H1 (cell line): ENCODE measurements around the gene MSANTD2. TPM values are rescaled to one million over a fixed set of nuclear protein-coding genes. Genes with fewer than 3 reads are reported as not detected.
A peak's percentile ranks its signal among the peaks of the same experiment; 100 is the strongest.

Experiments
- CTCF ChIA-PET: fragments of 300-600 bp; sonication (Branson Sonifier 250); formaldehyde crosslinking; loops from one replicate; lab custom pipeline; 2021; ENCODE audit not compliant: partially characterized antibody; lab: Charles Lee
- POLR2A ChIA-PET: fragments of 300-600 bp; sonication (Branson Sonifier 250); formaldehyde crosslinking; loops from one replicate; lab custom pipeline; 2021; ENCODE audit warnings: inconsistent platforms; ENCODE audit not compliant: partially characterized antibody; lab: Charles Lee
- DNase-seq, 2 experiments: peaks; one replicate each; pipeline versions ENCODE4 v3.0.0 to v3.0.0-alpha.2; 2010 to 2022; ENCODE audit warnings: low spot score in 2 of 2, low read depth in 1 of 2, mixed read lengths in 1 of 2
- FAIRE-seq: peaks from 2 replicates; lab custom pipeline; 2011; peaks lifted over from hg19 to GRCh38; lab: Jason Lieb, UNC
- H2AFZ ChIP-seq: 2 replicates; pipeline ENCODE4 v1.8.1; 2012; ENCODE audit warnings: low read length, inconsistent platforms
- H2AK5ac ChIP-seq: 2 replicates; pipeline ENCODE4 v1.6.1; 2013; ENCODE audit warnings: low read depth, low read length
- H2BK120ac ChIP-seq: replicated peaks from 2 replicates; pipeline ENCODE3; 2013; ENCODE audit warnings: low read depth, low read length, inconsistent platforms
- H2BK12ac ChIP-seq: 2 replicates; pipeline ENCODE4 v1.6.1; 2013; ENCODE audit warnings: low read depth, low read length
- H2BK15ac ChIP-seq: 2 replicates; pipeline ENCODE4 v1.6.1; 2013; ENCODE audit warnings: low read length
- H2BK20ac ChIP-seq: 2 replicates; pipeline ENCODE4 v1.6.1; 2013; ENCODE audit warnings: low read length
- H2BK5ac ChIP-seq: 2 replicates; pipeline ENCODE4 v1.6.1; 2013; ENCODE audit warnings: low read depth, low read length
- H3K14ac ChIP-seq: 2 replicates; pipeline ENCODE4 v1.6.1; 2013; ENCODE audit warnings: inconsistent platforms; ENCODE audit not compliant: insufficient read length
- H3K18ac ChIP-seq: 2 replicates; pipeline ENCODE4 v1.6.1; 2013; ENCODE audit warnings: low read length; ENCODE audit errors: extremely low read depth
- H3K23ac ChIP-seq: 2 replicates; pipeline ENCODE4 v1.6.1; 2013; ENCODE audit warnings: inconsistent platforms; ENCODE audit not compliant: insufficient read length
- H3K23me2 ChIP-seq: 2 replicates; pipeline ENCODE4 v1.6.1; 2013; ENCODE audit warnings: low read depth, low read length
- H3K27ac ChIP-seq: 2 replicates; pipeline ENCODE4 v1.6.1; 2011; ENCODE audit warnings: low read depth, low read length, inconsistent platforms
- H3K27me3 ChIP-seq, 4 experiments: replicated peaks in 1 of 4; 1 replicate in 1 of 4; 2 replicates in 3 of 4; pipeline versions ENCODE4 v1.6.1 to v1.8.1; 2011 to 2013; ENCODE audit warnings: low read length in 3 of 4, mild to moderate bottlenecking in 3 of 4, inconsistent platforms in 2 of 4, mixed read lengths in 2 of 4, moderate library complexity in 1 of 4; ENCODE audit not compliant: control insufficient read depth in 3 of 4, insufficient read depth in 3 of 4; ENCODE audit errors: extremely low read depth in 1 of 4
- H3K36me3 ChIP-seq, 4 experiments: 2 replicates each; pipeline versions ENCODE4 v1.6.1 to v1.8.1; 2011 to 2013; ENCODE audit warnings: mild to moderate bottlenecking in 4 of 4, low read length in 3 of 4, moderate library complexity in 2 of 4, control low read depth in 1 of 4, inconsistent platforms in 1 of 4; ENCODE audit not compliant: insufficient read depth in 4 of 4, control insufficient read depth in 2 of 4
- H3K4ac ChIP-seq: replicated peaks from 2 replicates; pipeline ENCODE3; 2013; ENCODE audit warnings: low read length, low read depth, mixed read lengths, inconsistent platforms; ENCODE audit not compliant: insufficient read length
- H3K4me1 ChIP-seq, 4 experiments: replicated peaks in 1 of 4; 1 replicate in 1 of 4; 2 replicates in 3 of 4; pipeline versions ENCODE4 v1.6.1 to v1.8.1; 2011 to 2013; ENCODE audit warnings: low read length in 3 of 4, inconsistent platforms in 2 of 4, mixed read lengths in 1 of 4; ENCODE audit not compliant: insufficient read depth in 4 of 4, control insufficient read depth in 3 of 4
- H3K4me2 ChIP-seq, 2 experiments: 2 replicates each; pipeline versions ENCODE4 v1.6.1 to v1.8.1; 2011 to 2013; ENCODE audit warnings: low read depth in 2 of 2, low read length in 2 of 2, control low read depth in 1 of 2, inconsistent platforms in 1 of 2, mild to moderate bottlenecking in 1 of 2; ENCODE audit not compliant: insufficient read depth in 1 of 2
- H3K4me3 ChIP-seq, 4 experiments: fragments of 200-600, 300-600 bp in 1 of 4; sonication (generic), shearing (Covaris generic), sonication (Bioruptor Twin) in 1 of 4; 2 replicates each; pipeline versions ENCODE4 v1.5.1 to v1.8.1; 2011 to 2016; ENCODE audit warnings: low read length in 4 of 4, low read depth in 3 of 4, control low read depth in 2 of 4, inconsistent platforms in 2 of 4, mild to moderate bottlenecking in 2 of 4, mixed read lengths in 1 of 4, moderate library complexity in 1 of 4; ENCODE audit not compliant: insufficient read depth in 2 of 4; ENCODE audit errors: extremely low read depth in 1 of 4
- H3K56ac ChIP-seq: replicated peaks from 2 replicates; pipeline ENCODE3; 2013; ENCODE audit warnings: low read depth, mild to moderate bottlenecking, mixed read lengths, low read length, inconsistent platforms; ENCODE audit not compliant: insufficient read length
- H3K79me1 ChIP-seq: 2 replicates; pipeline ENCODE4 v1.6.1; 2013; ENCODE audit warnings: low read depth, low read length, control low read depth
- H3K79me2 ChIP-seq, 2 experiments: 2 replicates each; pipeline versions ENCODE4 v1.6.1 to v1.8.1; 2012 to 2013; ENCODE audit warnings: low read length in 2 of 2, mild to moderate bottlenecking in 2 of 2, inconsistent platforms in 1 of 2; ENCODE audit not compliant: insufficient read depth in 2 of 2, control insufficient read depth in 1 of 2
- H3K9ac ChIP-seq, 4 experiments: replicated peaks in 1 of 4; 1 replicate in 1 of 4; 2 replicates in 3 of 4; pipeline versions ENCODE4 v1.6.1 to v1.8.1; 2011 to 2013; ENCODE audit warnings: low read depth in 3 of 4, low read length in 3 of 4, control low read depth in 2 of 4, mild to moderate bottlenecking in 2 of 4, moderate library complexity in 2 of 4, inconsistent platforms in 1 of 4; ENCODE audit errors: extremely low read depth in 1 of 4
- H3K9me3 ChIP-seq, 2 experiments: 2 replicates each; pipeline versions ENCODE4 v1.6.1 to v1.8.1; 2012 to 2013; ENCODE audit warnings: mild to moderate bottlenecking in 2 of 2, moderate library complexity in 2 of 2, control low read depth in 1 of 2, inconsistent platforms in 1 of 2, low read depth in 1 of 2, low read length in 1 of 2, mixed read lengths in 1 of 2; ENCODE audit not compliant: insufficient read depth in 2 of 2
- H4K20me1 ChIP-seq, 2 experiments: replicated peaks in 1 of 2; 2 replicates each; pipeline versions ENCODE3 to v1.8.1; 2011 to 2013; ENCODE audit warnings: inconsistent platforms in 2 of 2, low read length in 2 of 2, mild to moderate bottlenecking in 1 of 2; ENCODE audit not compliant: insufficient read depth in 2 of 2, control insufficient read depth in 1 of 2
- H4K5ac ChIP-seq: 2 replicates; pipeline ENCODE4 v1.6.1; 2013; ENCODE audit warnings: low read length, low read depth, mixed read lengths, inconsistent platforms; ENCODE audit not compliant: insufficient read length
- H4K8ac ChIP-seq: 2 replicates; pipeline ENCODE4 v1.8.0; 2013; ENCODE audit warnings: mild to moderate bottlenecking, moderate library complexity, low read length, inconsistent platforms; ENCODE audit not compliant: insufficient read depth; ENCODE audit errors: extremely low read depth
- H4K91ac ChIP-seq: replicated peaks from 2 replicates; pipeline ENCODE3; 2013; ENCODE audit warnings: low read length, mixed read lengths, inconsistent platforms; ENCODE audit not compliant: insufficient read length
- ATF3 ChIP-seq: IDR thresholded peaks from 2 replicates; pipeline ENCODE4 v1.6.1; 2011; ENCODE audit warnings: low read depth, mild to moderate bottlenecking, low read length; ENCODE audit not compliant: insufficient read depth
- CBX5 ChIP-seq: fragments of 300-800, 300-1000 bp; sonication (generic); IDR thresholded peaks from 2 replicates; pipeline ENCODE4 v1.7.1; 2016; ENCODE audit warnings: antibody characterized with exemption, low read length, low read depth
- CTBP2 ChIP-seq: IDR thresholded peaks from 2 replicates; pipeline ENCODE4 v1.7.0; 2011; ENCODE audit warnings: borderline replicate concordance, mild to moderate bottlenecking, moderate library complexity, mixed read lengths, low read length; ENCODE audit not compliant: insufficient read depth, insufficient read length
- EGR1 ChIP-seq: IDR thresholded peaks from 2 replicates; pipeline ENCODE4 v1.6.1; 2011; ENCODE audit warnings: low read depth, low read length, borderline replicate concordance
- EP300 ChIP-seq, 2 experiments: IDR thresholded peaks; 1 replicate in 1 of 2; 2 replicates in 1 of 2; pipeline ENCODE4 v1.6.1; 2011 to 2012; ENCODE audit warnings: low read depth in 2 of 2, low read length in 2 of 2, mild to moderate bottlenecking in 2 of 2, borderline replicate concordance in 1 of 2, inconsistent platforms in 1 of 2, moderate library complexity in 1 of 2
- EZH2 ChIP-seq: fragments of 200-600 bp; sonication (generic); IDR thresholded peaks from 2 replicates; pipeline ENCODE4 v1.7.1; 2012; ENCODE audit warnings: low read depth, mild to moderate bottlenecking, moderate library complexity, low read length, inconsistent platforms; ENCODE audit not compliant: severe bottlenecking
- RFX5 ChIP-seq: IDR thresholded peaks from 2 replicates; pipeline ENCODE4 v1.6.1; 2011; ENCODE audit warnings: low read depth, low read length, improper control_type of control experiment, borderline replicate concordance
- RNF2 ChIP-seq: fragments of 200-900, 300-1000 bp; sonication (generic); IDR thresholded peaks from 2 replicates; pipeline ENCODE4 v1.7.1; 2016; ENCODE audit warnings: borderline replicate concordance, low read depth, mild to moderate bottlenecking, antibody characterized with exemption, low read length; ENCODE audit not compliant: poor library complexity, severe bottlenecking; ENCODE audit errors: missing control alignments
- RXRA ChIP-seq: IDR thresholded peaks from 2 replicates; pipeline ENCODE4 v1.6.1; 2011; ENCODE audit warnings: low read depth, mild to moderate bottlenecking, low read length, moderate library complexity; ENCODE audit not compliant: insufficient read depth
- SP4 ChIP-seq: IDR thresholded peaks from 2 replicates; pipeline ENCODE4 v1.6.1; 2012; ENCODE audit warnings: low read length, inconsistent platforms
- SUZ12 ChIP-seq: fragments of 200-600 bp; sonication (generic); IDR thresholded peaks from 2 replicates; pipeline ENCODE4 v1.6.1; 2012; ENCODE audit warnings: mild to moderate bottlenecking, inconsistent platforms, low read length, moderate library complexity, mixed read lengths
- TAF7 ChIP-seq: optimal IDR thresholded peaks from 2 replicates; pipeline ENCODE3; 2011; ENCODE audit warnings: low read depth, mild to moderate bottlenecking, inconsistent platforms, low read length, moderate library complexity, borderline replicate concordance
- whole genome bisulfite sequencing, 2 experiments: shearing (Covaris generic) in 1 of 2; methylation state at CpG; one replicate each; pipeline versions ENCODE4 v1.1.6 to v1.1.7; 2013 to 2015; ENCODE audit warnings: low lambda C conversion rate in 2 of 2, mixed read lengths in 2 of 2, inconsistent platforms in 1 of 2, low coverage in 1 of 2, missing lambda C conversion rate in 1 of 2; ENCODE audit not compliant: insufficient replicate concordance in 2 of 2, insufficient coverage in 1 of 2, insufficient read length in 1 of 2; ENCODE audit errors: extremely low coverage in 1 of 2, missing lambda C conversion rate in 1 of 2; 5-methylcytosine and 5-hydroxymethylcytosine counted together
- polyA plus RNA-seq, 7 experiments: library from polyadenylated mRNA; depleted of rRNA in 3 of 7; stranded (reverse) in 5 of 7; unstranded in 2 of 7; fragments of >200 nt in 5 of 7; fragments of 200-250 nt in 2 of 7; gene quantifications; 1 replicate in 5 of 7; 2 replicates in 1 of 7; 4 replicates in 1 of 7; pipeline versions ENCODE4 v1.2.1 to v1.2.3, GENCODE V29; 2011 to 2013; ENCODE audit warnings: missing spikeins in 2 of 7, mixed read lengths in 2 of 7
- total RNA-seq: library from RNA; stranded (reverse); fragmentation: NEBNext Ultra II Directional; extraction: Animal tissue kit (Norgen Biotek cat#: 25700); gene quantifications from 2 replicates; pipeline ENCODE4 v1.2.1, GENCODE V29; 2021

MSANTD2 gene
- total and polyA plus RNA-seq, 2 of the 8 experiments (the other 6 are each of a cell fraction or from before 2014, with no cell fraction given): 8.2 to 15.9 TPM

- no peak for FAIRE-seq
- 51% methylated on average over 7 of the region's 7 CpGs; no CpG with 5 or more reads in 1 of the 2 experiments for WGBS, 2 experiments
- H3K36me3 ChIP-seq: no peaks in the 10 kb centered on the region
- H4K8ac ChIP-seq: no peak overlapping the region
- H3K4me3 ChIP-seq: no peak overlapping the region
- H3K23ac ChIP-seq: no peak overlapping the region
- POLR2A ChIA-PET: interaction anchor here (0.9 to 3.0 kb wide), 4 partner anchors 9 to 75 kb away, joined by 4 to 9 read pairs (median 6); partner anchors contain the start of genes SIAE and SPA17
- peaks cover 0 to 31% (median 17%) of the 10 kb centered on the region in 4 experiments; a peak in 6 of 7 replicates for H3K4me1 ChIP-seq
- H2AK5ac ChIP-seq: no peak overlapping the region
- H3K23me2 ChIP-seq: peaks cover 11% of the 10 kb centered on the region; the same call in 1 of the 2 replicates
- no peak overlapping the region for H2AFZ ChIP-seq
- no peak overlapping the region for H2BK5ac ChIP-seq
- no peaks in the 10 kb centered on the region for H3K9me3 ChIP-seq
- H4K91ac ChIP-seq: no peak overlapping the region
- peak overlapping the region; percentile 31; the same call in 1 of the 2 replicates for H2BK15ac ChIP-seq
- no peak overlapping the region for H3K18ac ChIP-seq
- H3K9ac ChIP-seq: no peak overlapping the region
- H3K79me2 ChIP-seq: no peaks in the 10 kb centered on the region
- no peak overlapping the region for H3K27ac ChIP-seq
- no peak overlapping the region; a peak in 1 of 4 replicates for H3K4me2 ChIP-seq
- DNase-seq: no peak
- H3K56ac ChIP-seq: no peak overlapping the region
- H2BK12ac ChIP-seq: no peak overlapping the region
- H3K4ac ChIP-seq: no peak overlapping the region
- no peak overlapping the region for H2BK20ac ChIP-seq
- H3K79me1 ChIP-seq: no peaks in the 10 kb centered on the region
- peaks cover 91 to 99% (median 97%) of the 10 kb centered on the region in 4 experiments for H3K27me3 ChIP-seq
- CTCF ChIA-PET: interaction anchor here (0.9 to 28.0 kb wide), 8 partner anchors 9 to 119 kb away, joined by 3 to 382 read pairs (median 8); partner anchors contain the start of genes ESAM, NRGN and VSIG2
- H2BK120ac ChIP-seq: no peak overlapping the region
- no peak for TF ChIP-seq RFX5
- TF ChIP-seq EGR1: no peak
- no peak for TF ChIP-seq CTBP2
- TF ChIP-seq RXRA: no peak
- TF ChIP-seq EP300 (IDR thresholded peaks at IDR 0.05; ENCODE audit: borderline replicate concordance in 1 of 2, low read depth in 2 of 2, low read length in 2 of 2): no peak
- peak; percentile 58 for TF ChIP-seq RNF2
- TF ChIP-seq EZH2: peak; percentile 73
- no peak for TF ChIP-seq TAF7
- no peak for TF ChIP-seq CBX5
- no peak for TF ChIP-seq SP4
- TF ChIP-seq ATF3: no peak
- TF ChIP-seq SUZ12: peak; percentile 82; the same call in 1 of the 2 replicates
- H3K14ac ChIP-seq: no peak overlapping the region
- H4K20me1 ChIP-seq: peaks cover 6 to 24% of the 10 kb centered on the region in 2 experiments
- H4K5ac ChIP-seq: no peak overlapping the region
Observed at GRCh38 chr11:124748100-124748418, 52.1 kb downstream of the MSANTD2 start.
